ENCODE measurements around the gene EYS.
"Not testable (repeated sequence)": the region's sequence is repeated elsewhere in the genome, so short reads cannot be mapped to it uniquely, and the experiment has no call there.

The EYS gene

GRCh38 chr6:64085126-64085525 is 1621.9 kb downstream of the EYS start:
- no peak for DNase-seq

GRCh38 chr6:64084185-64084663 is 1622.8 kb downstream of the EYS start:
- no peak for DNase-seq

- DNase-seq, result no peak
Measured at GRCh38 chr6:64083261-64083660, 1623.8 kb downstream of the EYS start.

- DNase-seq, result peak in 1 of 5 experiments; percentile 54
Measured at GRCh38 chr6:64081453-64081852, 1625.6 kb downstream of the EYS start.

GRCh38 chr6:64074981-64075380 is 1632.0 kb downstream of the EYS start:
- no peak for DNase-seq

- no peak for DNase-seq
Measured at GRCh38 chr6:64072686-64073085, 1634.3 kb downstream of the EYS start.

- DNase-seq, result no peak
Measured at GRCh38 chr6:64064919-64065318, 1642.1 kb downstream of the EYS start.

GRCh38 chr6:64062960-64063683 is 1643.9 kb downstream of the EYS start:
- no peak for DNase-seq

- no peak for DNase-seq
Measured at GRCh38 chr6:64054861-64055260, 1652.2 kb downstream of the EYS start.

- no peak for DNase-seq
Measured at GRCh38 chr6:64050590-64050989, 1656.4 kb downstream of the EYS start.

- DNase-seq, result no peak
Measured at GRCh38 chr6:64049736-64050135, 1657.3 kb downstream of the EYS start.

GRCh38 chr6:64046746-64047208 is 1660.2 kb downstream of the EYS start:
- DNase-seq, result no peak

GRCh38 chr6:64041373-64041772 is 1665.7 kb downstream of the EYS start:
- no peak for DNase-seq

GRCh38 chr6:64040113-64040512 is 1666.9 kb downstream of the EYS start:
- DNase-seq, result no peak

GRCh38 chr6:64037427-64037826 is 1669.6 kb downstream of the EYS start:
- DNase-seq, result no peak

GRCh38 chr6:64034910-64035655 is 1671.9 kb downstream of the EYS start:
- DNase-seq, result no peak

GRCh38 chr6:64034291-64034690 is 1672.7 kb downstream of the EYS start:
- no peak for DNase-seq

GRCh38 chr6:64030950-64031618 is 1675.9 kb downstream of the EYS start:
- DNase-seq, result not testable (repeated sequence)

- DNase-seq, result no peak
Measured at GRCh38 chr6:64023693-64024092, 1683.3 kb downstream of the EYS start.

GRCh38 chr6:64014595-64014994 is 1692.4 kb downstream of the EYS start:
- no peak for DNase-seq

GRCh38 chr6:64013011-64013410 is 1694.0 kb downstream of the EYS start:
- DNase-seq, result no peak

GRCh38 chr6:64012351-64013001 is 1694.5 kb downstream of the EYS start:
- DNase-seq, result peak in 1 of 5 experiments; percentile 1

- no peak for DNase-seq
Measured at GRCh38 chr6:64010666-64011065, 1696.4 kb downstream of the EYS start.
